H9 (cell line): ENCODE data around the gene MRPS27. TPM values are rescaled to one million over a fixed set of nuclear protein-coding genes. Genes with fewer than 3 reads are reported as not detected.

ENCODE experiments used
- DNase-seq: peaks from one replicate; pipeline ENCODE4 v3.0.0-alpha.2; 2017
- H2AFZ ChIP-seq: one replicate; pipeline ENCODE4 v1.6.1; 2013; ENCODE audit warnings: mild to moderate bottlenecking, low read length, control low read depth, moderate library complexity
- H2AK5ac ChIP-seq: 2 replicates; pipeline ENCODE4 v1.6.1; 2013; ENCODE audit warnings: low read length, control low read depth, mixed read lengths; ENCODE audit not compliant: insufficient read length
- H2BK120ac ChIP-seq: one replicate; pipeline ENCODE4 v1.6.1; 2013; ENCODE audit warnings: low read depth, mild to moderate bottlenecking, low read length, control low read depth, inconsistent platforms; ENCODE audit not compliant: poor library complexity, severe bottlenecking
- H2BK12ac ChIP-seq: 2 replicates; pipeline ENCODE4 v1.6.1; 2013; ENCODE audit warnings: low read length, control low read depth, mixed read lengths, low read depth; ENCODE audit not compliant: insufficient read length
- H2BK15ac ChIP-seq: 2 replicates; pipeline ENCODE4 v1.6.1; 2013; ENCODE audit warnings: low read depth, low read length, control low read depth
- H2BK20ac ChIP-seq: one replicate; pipeline ENCODE4 v1.6.1; 2013; ENCODE audit warnings: low read depth, mild to moderate bottlenecking, low read length, control low read depth, inconsistent platforms; ENCODE audit not compliant: poor library complexity, severe bottlenecking
- H2BK5ac ChIP-seq: 2 replicates; pipeline ENCODE4 v1.6.1; 2013; ENCODE audit warnings: low read length, control low read depth, mixed read lengths; ENCODE audit not compliant: insufficient read length
- H3K14ac ChIP-seq: 2 replicates; pipeline ENCODE4 v1.6.1; 2013; ENCODE audit warnings: low read length, control low read depth; ENCODE audit not compliant: insufficient read depth
- H3K18ac ChIP-seq: 2 replicates; pipeline ENCODE4 v1.6.1; 2013; ENCODE audit warnings: low read depth, mild to moderate bottlenecking, mixed read lengths, low read length, control low read depth; ENCODE audit not compliant: insufficient read length
- H3K23ac ChIP-seq: 2 replicates; pipeline ENCODE4 v1.6.1; 2013; ENCODE audit warnings: low read length, control low read depth, mixed read lengths, low read depth; ENCODE audit not compliant: insufficient read length
- H3K23me2 ChIP-seq: 2 replicates; pipeline ENCODE4 v1.6.1; 2013; ENCODE audit warnings: low read depth, mild to moderate bottlenecking, mixed read lengths, low read length, control low read depth; ENCODE audit not compliant: insufficient read length, poor library complexity, severe bottlenecking
- H3K27ac ChIP-seq: 2 replicates; pipeline ENCODE4 v1.5.1; 2013; ENCODE audit warnings: low read length, control low read depth, mixed read lengths, low read depth; ENCODE audit not compliant: insufficient read length
- H3K27me3 ChIP-seq: 2 replicates; pipeline ENCODE4 v1.6.1; 2013; ENCODE audit warnings: low read length, control low read depth, inconsistent platforms; ENCODE audit not compliant: insufficient read depth
- H3K4ac ChIP-seq: 2 replicates; pipeline ENCODE4 v1.6.1; 2013; ENCODE audit warnings: low read depth, mild to moderate bottlenecking, control low read depth, inconsistent platforms, low read length, moderate library complexity
- H3K4me1 ChIP-seq: 2 replicates; pipeline ENCODE4 v1.6.1; 2013; ENCODE audit warnings: low read length, control low read depth, inconsistent platforms; ENCODE audit not compliant: insufficient read depth
- H3K4me2 ChIP-seq: 2 replicates; pipeline ENCODE4 v1.6.1; 2013; ENCODE audit warnings: low read length, control low read depth, mixed read lengths; ENCODE audit not compliant: insufficient read length, insufficient read depth
- H3K56ac ChIP-seq: 2 replicates; pipeline ENCODE4 v1.6.1; 2013; ENCODE audit warnings: low read depth, mild to moderate bottlenecking, mixed read lengths, low read length, control low read depth; ENCODE audit not compliant: insufficient read length
- H3K79me1 ChIP-seq: 2 replicates; pipeline ENCODE4 v1.6.1; 2013; ENCODE audit warnings: low read depth, mild to moderate bottlenecking, moderate library complexity, low read length, control low read depth, inconsistent platforms; ENCODE audit not compliant: insufficient read depth, poor library complexity, severe bottlenecking
- H3K79me2 ChIP-seq: 2 replicates; pipeline ENCODE4 v1.6.1; 2013; ENCODE audit warnings: low read length, control low read depth, inconsistent platforms; ENCODE audit not compliant: insufficient read depth
- H3K9ac ChIP-seq: 2 replicates; pipeline ENCODE4 v1.6.1; 2013; ENCODE audit warnings: low read length, control low read depth, mixed read lengths; ENCODE audit not compliant: insufficient read length; ENCODE audit errors: extremely low read depth
- H3K9me3 ChIP-seq: one replicate; pipeline ENCODE4 v1.6.1; 2013; ENCODE audit warnings: low read depth, low read length, inconsistent platforms; ENCODE audit not compliant: control insufficient read depth
- H3T11ph ChIP-seq: one replicate; pipeline ENCODE4 v1.6.1; 2013; ENCODE audit warnings: mild to moderate bottlenecking, low read length, control low read depth, inconsistent platforms
- H4K20me1 ChIP-seq: one replicate; pipeline ENCODE4 v1.6.1; 2013; ENCODE audit not compliant: control insufficient read depth, insufficient read length, insufficient read depth
- H4K5ac ChIP-seq: 2 replicates; pipeline ENCODE4 v1.6.1; 2013; ENCODE audit warnings: low read depth, mild to moderate bottlenecking, mixed read lengths, low read length, control low read depth; ENCODE audit not compliant: insufficient read length
- H4K8ac ChIP-seq: replicated peaks from 2 replicates; pipeline ENCODE4 v1.6.1; 2013; ENCODE audit warnings: low read length, control low read depth, mixed read lengths, low read depth; ENCODE audit not compliant: insufficient read length
- H4K91ac ChIP-seq: 2 replicates; pipeline ENCODE4 v1.6.1; 2013; ENCODE audit warnings: low read depth, mild to moderate bottlenecking, moderate library complexity, mixed read lengths, low read length, control low read depth; ENCODE audit not compliant: insufficient read length
- H3K27ac Mint-ChIP-seq, 3 experiments: 2 replicates in 2 of 3; 3 replicates in 1 of 3; pipeline ENCODE4 v1.8.0; 2020 to 2021; ENCODE audit warnings: mixed read lengths in 3 of 3, mild to moderate bottlenecking in 1 of 3, moderate library complexity in 1 of 3
- H3K27me3 Mint-ChIP-seq: 2 replicates; pipeline ENCODE4 v1.8.0; 2021; ENCODE audit warnings: low read depth, mild to moderate bottlenecking, moderate library complexity, mixed read lengths
- H3K36me3 Mint-ChIP-seq, 3 experiments: 2 replicates in 2 of 3; 3 replicates in 1 of 3; pipeline ENCODE4 v1.8.0; 2020 to 2021; ENCODE audit warnings: low read depth in 3 of 3, mixed read lengths in 3 of 3; ENCODE audit not compliant: insufficient read depth in 1 of 3
- H3K4me1 Mint-ChIP-seq, 2 experiments: 2 replicates each; pipeline ENCODE4 v1.8.0; 2020; ENCODE audit warnings: mixed read lengths in 2 of 2
- H3K4me3 Mint-ChIP-seq, 2 experiments: 2 replicates in 1 of 2; 3 replicates in 1 of 2; pipeline ENCODE4 v1.8.0; 2020 to 2021; ENCODE audit warnings: mild to moderate bottlenecking in 2 of 2, mixed read lengths in 2 of 2, moderate library complexity in 1 of 2
- H3K9me3 Mint-ChIP-seq, 2 experiments: 2 replicates in 1 of 2; 3 replicates in 1 of 2; pipeline ENCODE4 v1.8.0; 2020; ENCODE audit warnings: mild to moderate bottlenecking in 2 of 2, mixed read lengths in 2 of 2, moderate library complexity in 1 of 2
- WGBS: extraction: QIAGEN DNeasy Blood & Tissue Kit; methylation state at CpG from one replicate; pipeline ENCODE4 v1.1.7; 2013; ENCODE audit warnings: missing lambda C conversion rate, low lambda C conversion rate, mixed read lengths; ENCODE audit not compliant: insufficient read length; ENCODE audit errors: extremely low coverage; 5-methylcytosine and 5-hydroxymethylcytosine counted together
- total RNA-seq: library from RNA; stranded (reverse); gene quantifications from 2 replicates; pipeline ENCODE4 v1.2.1, GENCODE V29; 2021
- TF ChIP-seq, protein P1 (sequence below): fragments of 200-600 bp; sonication (generic); conservative IDR thresholded peaks from 3 replicates; pipeline ENCODE4 v1.8.0; 2021; ENCODE audit warnings: antibody characterized with exemption, mild to moderate bottlenecking

Gene MRPS27
- total RNA-seq, 1 experiment from 2014 or later = 83.3 TPM

DNA sequence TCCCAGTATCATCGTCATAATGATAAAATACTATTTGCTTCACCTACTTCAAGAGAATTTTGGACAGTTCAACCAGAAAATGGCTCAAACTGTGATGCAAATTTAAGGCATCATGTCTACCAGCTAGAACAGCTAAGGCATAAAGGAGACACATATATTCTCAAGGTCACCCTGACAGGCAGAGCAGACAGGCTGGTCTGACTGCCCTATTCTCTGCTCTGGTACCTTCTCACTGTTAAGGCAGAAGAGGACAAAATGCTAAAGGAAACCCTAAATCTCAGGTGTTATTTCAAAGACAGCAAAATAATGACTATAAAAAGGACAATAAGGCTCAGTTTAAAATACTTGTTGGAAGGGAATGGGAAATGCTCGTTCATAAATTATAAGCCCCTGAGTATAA is 87.2 kb downstream of the MRPS27 start:
- no peak overlapping the region for H2BK12ac ChIP-seq
- TF ChIP-seq, protein P1, sequence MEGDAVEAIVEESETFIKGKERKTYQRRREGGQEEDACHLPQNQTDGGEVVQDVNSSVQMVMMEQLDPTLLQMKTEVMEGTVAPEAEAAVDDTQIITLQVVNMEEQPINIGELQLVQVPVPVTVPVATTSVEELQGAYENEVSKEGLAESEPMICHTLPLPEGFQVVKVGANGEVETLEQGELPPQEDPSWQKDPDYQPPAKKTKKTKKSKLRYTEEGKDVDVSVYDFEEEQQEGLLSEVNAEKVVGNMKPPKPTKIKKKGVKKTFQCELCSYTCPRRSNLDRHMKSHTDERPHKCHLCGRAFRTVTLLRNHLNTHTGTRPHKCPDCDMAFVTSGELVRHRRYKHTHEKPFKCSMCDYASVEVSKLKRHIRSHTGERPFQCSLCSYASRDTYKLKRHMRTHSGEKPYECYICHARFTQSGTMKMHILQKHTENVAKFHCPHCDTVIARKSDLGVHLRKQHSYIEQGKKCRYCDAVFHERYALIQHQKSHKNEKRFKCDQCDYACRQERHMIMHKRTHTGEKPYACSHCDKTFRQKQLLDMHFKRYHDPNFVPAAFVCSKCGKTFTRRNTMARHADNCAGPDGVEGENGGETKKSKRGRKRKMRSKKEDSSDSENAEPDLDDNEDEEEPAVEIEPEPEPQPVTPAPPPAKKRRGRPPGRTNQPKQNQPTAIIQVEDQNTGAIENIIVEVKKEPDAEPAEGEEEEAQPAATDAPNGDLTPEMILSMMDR = no peak
- H3K18ac ChIP-seq = no peak overlapping the region
- H4K5ac ChIP-seq = no peak overlapping the region
- no peak overlapping the region for H2BK20ac ChIP-seq
- no peak overlapping the region for H3K4me3 Mint-ChIP-seq
- peaks cover 32 to 36% of the 10 kb centered on the region in 2 experiments for H3K4me1 Mint-ChIP-seq
- H4K8ac ChIP-seq = no peak overlapping the region
- no peaks in the 10 kb centered on the region for H4K20me1 ChIP-seq
- no peak overlapping the region for H3K4me2 ChIP-seq
- no CpG with 5 or more reads among the region's 2 CpGs for WGBS
- H3K27ac Mint-ChIP-seq = peak overlapping the region; percentile 21 to 82 (median 64); a peak in 3 of 7 replicates
- H2BK15ac ChIP-seq = no peak overlapping the region
- H3K9ac ChIP-seq = no peak overlapping the region
- no peak for DNase-seq
- H3T11ph ChIP-seq = no peak overlapping the region
- no peak overlapping the region for H3K4ac ChIP-seq
- no peaks in the 10 kb centered on the region for H3K79me1 ChIP-seq
- no peak overlapping the region for H4K91ac ChIP-seq
- no peak overlapping the region for H3K14ac ChIP-seq
- H3K27me3 ChIP-seq = no peaks in the 10 kb centered on the region
- no peaks in the 10 kb centered on the region for H3K9me3 ChIP-seq
- H3K36me3 Mint-ChIP-seq = peaks cover 9 to 31% (median 29%) of the 10 kb centered on the region in 3 experiments; a peak in 5 of 7 replicates
- H2BK5ac ChIP-seq = no peak overlapping the region
- no peak overlapping the region for H3K27ac ChIP-seq
- H3K79me2 ChIP-seq = no peaks in the 10 kb centered on the region
- H2AK5ac ChIP-seq = no peak overlapping the region
- no peaks in the 10 kb centered on the region for H3K27me3 Mint-ChIP-seq
- no peaks in the 10 kb centered on the region for H3K23me2 ChIP-seq
- no peak overlapping the region for H3K56ac ChIP-seq
- no peak overlapping the region for H2BK120ac ChIP-seq
- no peak overlapping the region for H2AFZ ChIP-seq
- peaks cover 8% of the 10 kb centered on the region; the same call in 1 of the 2 replicates for H3K4me1 ChIP-seq
- H3K9me3 Mint-ChIP-seq = no peaks in the 10 kb centered on the region
- H3K23ac ChIP-seq = no peak overlapping the region
